GM08714 (cell line): ENCODE data around the gene BACH2.
"Not testable (repeated sequence)": the region's sequence is repeated elsewhere in the genome, so short reads cannot be mapped to it uniquely, and the experiment has no call there.

ENCODE experiments used
- H3K4me3 ChIP-seq: fragments of 200-500 bp; sonication (Bioruptor generic); 2 replicates; pipeline ENCODE4 v1.5.1; 2014; ENCODE audit warnings: mild to moderate bottlenecking, low read length, inconsistent platforms
- ZNF274 ChIP-seq: IDR thresholded peaks from 2 replicates; pipeline ENCODE4 v1.6.1; 2012; ENCODE audit warnings: mild to moderate bottlenecking, low read depth, low read length

BACH2 gene

GRCh38 chr6:90127595-90127994 is 169.0 kb downstream of the BACH2 start:
- TF ChIP-seq ZNF274 = no peak
- no peak overlapping the region for H3K4me3 ChIP-seq

GRCh38 chr6:90126839-90127238 is 169.8 kb downstream of the BACH2 start:
- no peak overlapping the region for H3K4me3 ChIP-seq
- no peak for TF ChIP-seq ZNF274

GRCh38 chr6:90126181-90126580 is 170.5 kb downstream of the BACH2 start:
- TF ChIP-seq ZNF274 = no peak

GRCh38 chr6:90124874-90125510 is 171.7 kb downstream of the BACH2 start:
- no peak for TF ChIP-seq ZNF274
- no peak overlapping the region for H3K4me3 ChIP-seq

More at GRCh38 chr6:90126181-90126580, 170.5 kb downstream of the BACH2 start:
- H3K4me3 ChIP-seq = no peak overlapping the region

- H3K4me3 ChIP-seq = no peak overlapping the region
- TF ChIP-seq ZNF274 = no peak
Observed at GRCh38 chr6:90123831-90124230, 172.8 kb downstream of the BACH2 start.

GRCh38 chr6:90121982-90122381 is 174.7 kb downstream of the BACH2 start:
- TF ChIP-seq ZNF274 = no peak
- H3K4me3 ChIP-seq = no peak overlapping the region

GRCh38 chr6:90120327-90120726 is 176.3 kb downstream of the BACH2 start:
- H3K4me3 ChIP-seq = no peak overlapping the region
- TF ChIP-seq ZNF274 = no peak

GRCh38 chr6:90119618-90120017 is 177.0 kb downstream of the BACH2 start:
- no peak for TF ChIP-seq ZNF274
- H3K4me3 ChIP-seq = no peak overlapping the region

- no peak overlapping the region for H3K4me3 ChIP-seq
- TF ChIP-seq ZNF274 = no peak
Observed at GRCh38 chr6:90118581-90118980, 178.1 kb downstream of the BACH2 start.

- TF ChIP-seq ZNF274 = no peak
- H3K4me3 ChIP-seq = no peak overlapping the region
Observed at GRCh38 chr6:90118069-90118468, 178.6 kb downstream of the BACH2 start.

GRCh38 chr6:90116126-90116525 is 180.5 kb downstream of the BACH2 start:
- H3K4me3 ChIP-seq = not testable (repeated sequence)

GRCh38 chr6:90113389-90113788 is 183.3 kb downstream of the BACH2 start:
- TF ChIP-seq ZNF274 = no peak
- H3K4me3 ChIP-seq = no peak overlapping the region

GRCh38 chr6:90111387-90111786 is 185.3 kb downstream of the BACH2 start:
- no peak overlapping the region for H3K4me3 ChIP-seq
- TF ChIP-seq ZNF274 = no peak

GRCh38 chr6:90110971-90111370 is 185.7 kb downstream of the BACH2 start:
- no peak overlapping the region for H3K4me3 ChIP-seq
- TF ChIP-seq ZNF274 = no peak

GRCh38 chr6:90109141-90109540 is 187.5 kb downstream of the BACH2 start:
- TF ChIP-seq ZNF274 = no peak
- H3K4me3 ChIP-seq = no peak overlapping the region

- no peak overlapping the region for H3K4me3 ChIP-seq
- TF ChIP-seq ZNF274 = no peak
Observed at GRCh38 chr6:90107771-90108282, 188.8 kb downstream of the BACH2 start.
